Fibroblast of peridontal ligament (primary cell): ENCODE measurements around the gene TMBIM1.

ENCODE experiments used
- DNase-seq: peaks from one replicate; pipeline ENCODE4 v3.0.0-alpha.2; 2010; ENCODE audit errors: extremely low read depth

TMBIM1 gene, protein sequence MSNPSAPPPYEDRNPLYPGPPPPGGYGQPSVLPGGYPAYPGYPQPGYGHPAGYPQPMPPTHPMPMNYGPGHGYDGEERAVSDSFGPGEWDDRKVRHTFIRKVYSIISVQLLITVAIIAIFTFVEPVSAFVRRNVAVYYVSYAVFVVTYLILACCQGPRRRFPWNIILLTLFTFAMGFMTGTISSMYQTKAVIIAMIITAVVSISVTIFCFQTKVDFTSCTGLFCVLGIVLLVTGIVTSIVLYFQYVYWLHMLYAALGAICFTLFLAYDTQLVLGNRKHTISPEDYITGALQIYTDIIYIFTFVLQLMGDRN

GRCh38 chr2:218292048-218293014, at the start of gene TMBIM1:
TMBIM1 (minus strand) TSS chr2:218292503; CDS start chr2:218282141, 10,362 bp downstream.
- DNase-seq, result peak; percentile 58

DNA sequence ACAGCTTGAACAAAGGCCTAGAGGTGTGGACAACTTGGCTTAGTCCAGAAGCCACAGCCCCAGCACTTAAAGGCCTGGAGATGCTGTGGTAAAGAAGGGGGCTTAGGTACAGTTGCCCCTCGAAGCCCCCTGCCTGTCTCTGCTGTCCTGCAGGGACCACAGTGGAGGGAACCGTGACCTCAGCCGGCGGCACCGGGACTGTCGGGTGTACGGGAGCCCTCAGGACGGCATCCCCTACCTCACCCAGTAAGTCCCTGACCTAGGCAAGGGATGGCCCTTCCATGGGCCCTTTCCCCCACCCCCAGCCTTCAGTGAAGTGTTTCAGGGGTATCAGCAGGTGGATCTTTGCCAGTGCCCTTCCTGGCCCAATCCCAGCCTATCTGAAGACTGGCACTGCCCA, 49.1 kb upstream of the TMBIM1 start:
- no peak for DNase-seq

DNA sequence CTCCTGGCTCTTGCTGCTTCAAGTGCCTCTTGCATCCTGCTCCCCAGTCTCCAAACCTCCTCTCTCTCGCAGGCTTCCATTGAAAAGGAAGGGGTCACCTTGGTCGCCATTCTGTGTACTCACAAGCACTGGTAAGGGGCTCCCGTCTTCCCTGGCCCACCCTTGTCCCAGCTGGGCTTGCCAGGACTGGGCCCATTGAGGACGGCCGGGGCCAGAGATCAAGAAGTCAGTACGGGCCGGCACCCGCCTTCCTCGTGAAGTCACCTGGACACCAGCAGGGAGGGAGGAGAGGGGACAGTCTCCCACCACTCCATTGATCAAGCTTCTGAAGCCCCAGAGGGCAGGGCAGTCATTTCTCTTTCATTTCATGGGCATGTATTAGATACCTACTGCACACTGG, 48.4 kb upstream of the TMBIM1 start:
- no peak for DNase-seq

GRCh38 chr2:218334531-218334930, 42.2 kb upstream of the TMBIM1 start:
- DNase-seq, result no peak

DNA sequence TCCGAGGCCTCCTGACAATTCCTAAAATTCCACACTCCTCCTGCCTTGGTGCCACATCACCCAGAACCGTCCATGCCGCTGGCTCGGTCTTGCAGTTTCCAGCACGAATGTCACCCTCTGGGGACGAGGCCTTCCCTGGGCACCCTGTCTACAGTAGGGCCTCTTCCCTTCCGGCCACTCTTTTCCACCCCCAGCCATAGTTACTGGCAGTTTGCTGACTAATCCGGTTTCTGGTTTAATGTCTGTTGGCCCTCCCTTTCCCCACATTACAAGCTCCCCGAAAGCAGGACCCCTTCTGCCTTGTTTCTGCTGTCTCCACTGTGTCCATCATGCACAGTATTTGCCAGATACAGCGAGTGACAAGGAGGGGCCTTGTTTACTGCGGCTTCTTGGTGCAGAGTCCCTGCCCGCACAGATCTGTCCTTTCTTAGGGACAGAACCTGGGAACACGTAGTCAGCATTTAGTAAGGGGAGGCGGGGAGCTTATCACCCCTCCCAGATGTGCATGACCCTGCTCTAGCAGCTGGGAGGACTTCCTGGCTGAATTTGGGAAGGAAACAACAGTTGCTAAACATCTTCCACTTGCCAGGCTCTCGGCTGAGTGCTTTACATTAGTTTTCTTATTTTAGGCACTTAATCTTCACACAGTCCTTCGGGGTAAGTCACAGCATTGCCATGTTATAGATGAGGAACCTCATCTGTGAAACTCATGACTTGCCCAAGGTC, 40.8 kb upstream of the TMBIM1 start:
- DNase-seq, result no peak

DNA sequence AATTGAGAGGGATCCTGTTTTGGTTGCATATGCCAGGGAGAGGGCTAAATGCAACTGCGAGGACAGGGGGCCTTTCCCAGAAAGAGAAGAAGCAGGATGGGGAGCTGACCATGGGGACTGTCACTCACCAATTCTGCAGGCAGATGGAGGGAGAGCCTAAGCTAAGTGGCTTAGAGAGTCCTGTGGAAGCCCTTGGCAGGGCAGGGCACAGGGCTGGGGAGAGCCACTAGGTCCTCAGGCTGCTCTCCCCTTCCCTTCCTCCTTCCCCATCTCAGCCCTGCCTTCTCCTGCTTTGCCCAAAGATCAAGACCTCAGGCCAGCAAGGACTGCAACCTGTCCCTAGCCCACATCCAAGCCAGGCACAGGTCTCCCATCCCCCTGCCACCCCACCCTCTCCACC, 40.0 kb upstream of the TMBIM1 start:
- no peak for DNase-seq

DNA sequence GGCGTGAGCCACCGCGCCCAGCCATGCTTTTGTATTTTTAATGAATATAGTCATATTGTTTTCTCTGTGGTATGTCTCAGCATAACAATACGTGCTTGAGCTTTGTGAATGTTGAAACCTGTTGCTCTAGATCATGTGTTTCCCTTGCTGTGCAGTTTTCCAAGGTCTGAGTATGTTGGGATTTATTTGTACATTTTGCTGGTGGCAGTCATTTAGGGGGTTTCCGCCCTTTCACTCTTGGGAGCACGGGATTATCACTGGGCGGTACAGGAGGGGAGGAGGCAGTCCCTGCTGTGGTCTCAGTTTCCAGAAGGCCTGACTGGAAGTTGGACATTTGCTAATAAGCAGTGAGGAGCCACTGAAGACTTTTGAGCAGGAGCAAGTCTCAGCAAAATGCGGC, 39.4 kb upstream of the TMBIM1 start:
- no peak for DNase-seq

- DNase-seq, result no peak
Observed at GRCh38 chr2:218329826-218330593, 37.7 kb upstream of the TMBIM1 start.

DNA sequence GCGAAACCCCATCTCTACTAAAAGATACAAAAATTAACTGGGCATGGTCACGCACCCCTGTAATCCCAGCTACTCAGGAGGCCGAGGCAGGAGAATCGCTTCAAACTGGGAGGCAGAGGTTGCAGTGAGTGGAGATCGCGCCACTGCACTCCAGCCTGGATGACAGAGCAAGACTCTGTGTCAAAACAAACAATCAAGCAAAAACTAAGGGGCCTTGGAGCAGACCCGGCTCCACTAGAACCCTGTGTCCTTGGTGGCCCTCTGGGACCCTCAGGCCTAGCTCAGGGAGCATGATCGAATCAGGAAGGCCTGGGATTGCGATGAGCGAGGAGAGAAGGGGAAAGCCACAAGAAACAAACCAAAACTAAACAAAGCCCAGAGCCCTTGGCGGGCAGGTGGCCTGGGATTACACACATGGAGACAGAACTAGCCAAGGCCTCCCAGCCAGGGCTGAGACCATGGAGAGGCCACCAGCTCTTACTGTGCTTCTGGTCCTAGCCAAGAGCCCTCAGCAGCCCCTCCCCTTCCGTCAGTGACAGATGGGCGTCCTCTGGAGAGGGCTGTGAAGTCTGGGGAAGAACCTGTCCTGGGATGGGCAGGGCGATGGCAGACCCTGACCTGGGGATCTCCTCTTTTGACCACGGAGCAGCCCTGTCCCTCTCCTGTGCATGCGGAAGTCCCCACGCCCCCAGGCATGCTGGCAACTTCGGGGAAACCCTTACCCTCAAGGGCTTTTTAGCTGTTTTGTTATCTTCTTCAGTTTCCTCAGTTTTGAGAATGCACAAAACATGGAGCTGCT, 36.9 kb upstream of the TMBIM1 start:
- no peak for DNase-seq

DNA sequence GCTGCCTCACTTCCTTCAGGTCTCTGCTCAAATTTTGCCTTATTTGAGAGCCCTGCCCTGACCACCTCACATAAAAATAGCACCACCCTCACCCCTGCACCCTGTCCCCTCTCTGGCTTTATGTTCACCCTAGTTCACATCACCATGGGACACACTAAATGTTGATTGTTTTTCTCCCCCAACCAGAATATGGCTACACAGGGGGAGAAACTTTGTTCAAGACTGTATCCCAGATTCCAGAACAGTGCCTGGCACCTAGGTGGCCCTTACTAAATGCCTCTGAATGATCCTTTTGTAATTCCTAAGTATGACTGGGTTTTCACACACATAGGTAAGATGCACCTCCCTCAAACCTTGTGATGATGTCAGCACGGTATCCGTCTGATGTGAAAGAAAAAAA, 36.0 kb upstream of the TMBIM1 start:
- DNase-seq, result no peak

GRCh38 chr2:218327451-218328210, 35.3 kb upstream of the TMBIM1 start:
- no peak for DNase-seq

DNA sequence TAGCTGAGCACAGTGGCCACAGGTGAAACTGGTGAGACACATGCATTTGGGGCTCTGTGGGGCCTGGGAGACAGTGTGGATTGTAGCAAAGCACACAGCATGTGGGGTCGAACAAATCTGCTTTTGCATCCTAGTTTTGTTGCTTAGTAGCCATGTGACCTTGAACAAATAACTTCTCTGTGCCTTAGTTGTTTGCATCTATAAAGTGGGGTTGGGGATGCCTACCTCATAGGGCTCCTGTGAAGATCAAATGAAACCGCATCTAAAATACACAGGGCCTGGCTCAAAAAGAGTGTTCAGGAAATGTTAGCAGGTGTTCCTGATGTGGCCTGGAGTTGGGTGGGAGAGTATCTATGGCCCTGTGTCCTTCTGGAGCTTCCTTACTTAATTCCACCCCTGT, 34.0 kb upstream of the TMBIM1 start:
- no peak for DNase-seq

DNA sequence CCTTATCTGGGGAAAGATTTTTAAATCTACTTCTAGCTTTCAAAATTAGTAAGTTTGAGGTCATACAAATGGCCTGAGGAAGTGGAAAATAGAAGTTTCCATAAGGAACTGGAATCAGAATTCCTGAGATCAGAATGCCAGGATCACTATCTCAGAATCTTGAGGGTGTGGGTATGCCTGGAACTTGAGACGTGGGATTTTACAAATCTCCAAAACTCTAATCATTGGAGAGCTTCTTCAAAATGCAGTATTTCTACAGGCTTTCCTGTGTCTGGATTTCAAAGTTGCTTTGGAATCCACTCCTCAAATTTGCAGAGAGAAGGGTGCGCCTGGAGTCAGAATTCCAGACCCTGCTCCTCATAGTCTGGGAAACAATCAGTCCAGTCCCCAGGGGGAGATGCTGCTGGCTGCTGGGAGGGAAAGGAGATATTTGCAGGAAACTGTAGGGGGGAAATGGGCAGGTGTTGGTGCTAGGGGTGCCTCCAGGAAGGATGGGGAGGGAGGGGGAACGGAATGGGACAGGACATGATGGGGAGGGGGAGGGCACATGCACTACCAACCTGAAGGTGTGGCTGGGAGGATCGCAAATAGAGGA, 33.4 kb upstream of the TMBIM1 start:
- no peak for DNase-seq

DNA sequence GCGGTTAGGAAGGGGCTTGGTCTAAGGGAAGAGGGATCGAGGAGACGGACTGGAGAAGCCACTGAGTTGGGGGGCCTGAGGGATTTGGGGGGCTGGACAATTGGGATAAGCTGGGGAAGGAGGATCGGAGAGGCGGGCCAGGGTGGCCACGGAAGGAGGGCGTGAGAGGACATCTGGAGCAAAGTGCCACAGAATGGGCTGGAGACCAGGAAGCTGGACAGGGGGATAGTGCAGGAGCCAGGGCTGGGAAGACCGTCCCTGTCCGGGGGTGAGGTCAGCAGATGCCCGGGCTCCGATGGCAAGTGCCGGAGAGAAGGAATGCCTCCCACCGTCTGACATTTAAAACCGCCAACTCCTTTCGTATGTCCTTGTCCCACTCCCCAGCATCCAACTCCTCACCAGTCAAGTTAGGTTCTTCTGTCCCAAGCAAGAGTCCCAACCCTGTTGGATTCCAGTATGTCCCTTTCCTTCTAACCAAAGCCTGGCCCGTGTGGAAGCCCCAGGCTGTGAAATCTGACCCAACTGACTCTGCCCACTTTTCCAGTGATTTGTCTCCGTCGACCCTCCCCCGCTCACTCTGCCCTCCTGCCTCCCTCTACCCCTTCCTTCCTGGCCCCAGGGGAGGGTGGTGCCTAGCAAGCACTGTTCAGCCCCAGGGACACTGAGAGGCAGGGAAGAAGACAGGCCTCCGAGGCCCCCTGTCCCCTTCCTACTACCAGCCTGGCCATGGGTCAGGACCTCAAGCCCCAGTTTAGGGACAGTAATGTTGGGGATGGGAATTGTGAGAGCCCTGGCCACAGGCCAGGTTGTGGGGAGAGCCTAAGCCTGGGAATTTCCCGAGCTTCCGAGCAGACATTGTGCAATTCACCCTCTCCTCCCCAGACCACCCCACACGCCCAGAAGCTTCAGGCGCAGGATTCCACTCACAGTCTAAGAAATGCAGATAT, 31.5 kb upstream of the TMBIM1 start:
- DNase-seq, result peak; percentile 23

DNA sequence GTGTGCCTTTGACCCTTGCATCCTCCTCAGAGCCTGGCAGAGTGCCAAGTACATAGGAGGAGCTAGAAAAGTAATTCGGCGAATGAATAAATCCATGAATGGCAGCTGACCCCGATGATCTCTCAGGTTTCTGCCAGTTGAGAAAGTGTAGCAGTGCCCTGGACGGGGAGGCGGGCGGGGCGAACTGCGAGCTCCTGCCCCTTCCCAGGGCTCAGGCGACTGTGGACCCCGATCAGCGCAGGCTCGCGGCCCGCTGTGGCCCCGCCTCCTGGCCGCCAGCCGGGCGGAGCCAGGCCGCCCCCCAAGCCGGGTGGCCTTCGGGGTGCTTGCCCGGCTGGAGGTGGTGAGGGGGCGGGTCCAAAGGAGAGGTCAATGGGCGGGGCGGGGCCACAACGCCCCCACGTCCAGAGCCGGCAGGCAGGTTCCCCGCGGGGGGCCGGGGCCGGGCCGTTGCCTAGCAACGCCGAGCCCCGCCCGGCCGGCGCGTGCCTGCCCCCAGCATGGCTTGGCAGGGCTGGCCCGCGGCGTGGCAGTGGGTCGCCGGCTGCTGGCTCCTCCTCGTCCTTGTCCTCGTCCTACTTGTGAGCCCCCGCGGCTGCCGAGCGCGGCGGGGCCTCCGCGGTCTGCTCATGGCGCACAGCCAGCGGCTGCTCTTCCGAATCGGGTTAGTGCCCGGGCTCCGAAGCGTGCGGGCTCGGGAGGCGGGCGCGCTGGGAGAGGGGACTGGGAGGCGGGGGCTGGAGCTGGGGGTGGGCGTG, 30.6 kb upstream of the TMBIM1 start:
- DNase-seq, result peak; percentile 30

DNA sequence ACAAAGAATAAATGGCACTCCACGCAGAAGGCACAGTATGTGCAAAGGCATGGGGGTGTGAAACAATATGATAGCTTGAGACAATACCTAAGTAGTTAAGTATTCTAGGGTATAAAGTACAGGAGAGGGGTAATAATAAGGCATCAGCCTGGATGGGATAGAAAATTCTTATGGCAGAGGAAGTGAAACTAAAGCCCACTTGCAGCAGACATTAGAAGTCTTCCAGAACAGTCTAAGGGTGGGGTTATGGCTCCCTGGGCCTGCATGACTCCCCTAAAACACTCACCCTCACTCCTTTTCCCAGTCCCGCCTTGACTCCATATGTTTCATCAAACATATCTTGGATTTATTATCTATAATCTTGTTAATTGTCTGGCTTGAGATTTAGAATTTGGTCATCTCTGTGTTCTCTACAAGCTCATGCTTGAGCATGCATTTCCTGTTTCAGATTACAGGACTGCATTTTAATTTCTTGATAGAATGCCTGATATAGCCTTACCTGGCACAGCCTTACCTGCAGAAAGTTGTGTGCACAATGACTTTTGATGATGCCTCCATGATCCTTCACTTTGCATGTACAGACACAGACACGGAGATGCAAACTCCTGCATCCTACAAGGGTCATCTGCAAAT, 28.5 kb upstream of the TMBIM1 start:
- DNase-seq, result no peak

GRCh38 chr2:218319813-218320365, 27.6 kb upstream of the TMBIM1 start:
- peak; percentile 7 for DNase-seq
